Body of pancreas (tissue), 4 donors: Measurements from ENCODE around the gene ING5. TPM values are rescaled to one million over a fixed set of nuclear protein-coding genes. Genes with fewer than 3 reads are reported as not detected.

Source experiments
- ATAC-seq: fragments of 150-250 bp; one replicate; pipeline ENCODE4 v1.9.1; 2016
- DNase-seq, 4 donors: peaks; one replicate each; pipeline ENCODE4 v3.0.0-alpha.2; 2019
- H3K27ac ChIP-seq, 4 donors: fragments of 200-600 bp; sonication (generic); 1 replicate in 3 of 4; 2 replicates in 1 of 4; pipeline versions ENCODE4 v1.5.1 to v1.6.1; 2016 to 2019; ENCODE audit warnings: mild to moderate bottlenecking in 1 of 4, mixed read lengths in 1 of 4, moderate library complexity in 1 of 4
- H3K27me3 ChIP-seq, 2 donors: fragments of 200-600 bp; sonication (generic); one replicate each; pipeline ENCODE4 v1.6.0; 2016; ENCODE audit warnings: mild to moderate bottlenecking in 1 of 2
- H3K36me3 ChIP-seq, 2 donors: fragments of 200-600 bp; sonication (generic); replicated peaks in 1 of 2; 2 replicates each; pipeline ENCODE4 v1.5.1; 2016; ENCODE audit warnings: low read depth in 2 of 2; ENCODE audit not compliant: insufficient read depth in 1 of 2
- H3K4me1 ChIP-seq: fragments of 200-600 bp; sonication (generic); one replicate; pipeline ENCODE4 v1.6.0; 2016
- H3K4me3 ChIP-seq, 2 donors: fragments of 200-600 bp; sonication (generic); 1 replicate in 1 of 2; 2 replicates in 1 of 2; pipeline ENCODE4 v1.5.1; 2016 to 2019
- H3K9me3 ChIP-seq, 3 donors: fragments of 200-600 bp; sonication (generic); 1 replicate in 2 of 3; 2 replicates in 1 of 3; pipeline ENCODE4 v1.5.1; 2016
- POLR2A ChIP-seq, 3 donors: fragments of 450-650 bp; IDR thresholded peaks; one replicate each; pipeline ENCODE4 v1.6.1; 2016; ENCODE audit warnings: antibody characterized with exemption in 3 of 3, mild to moderate bottlenecking in 2 of 3
- WGBS, 2 donors: methylation state at CpG; one replicate each; pipeline ENCODE4 v1.1.5; 2017; 5-methylcytosine and 5-hydroxymethylcytosine counted together
- intact Hi-C: fragments of 100-400 bp; cut with DNase I; formaldehyde crosslinking; loops from one replicate; pipeline ENCODE4 v1.15.1; 2023
- total RNA-seq, 2 donors: library from RNA; depleted of rRNA; stranded (reverse); fragments of >200 nt; gene quantifications; one replicate each; pipeline ENCODE4 v1.1.0, GENCODE V29; 2016
- TF ChIP-seq, protein P1 (sequence below), 7 experiments: fragments of 450-650 bp in 4 of 7; fragments of 200-600 bp in 3 of 7; sonication (generic) in 3 of 7; IDR thresholded peaks; one replicate each; pipeline ENCODE4 v1.5.1; 2016 to 2019; ENCODE audit warnings: antibody characterized with exemption in 7 of 7

The ING5 gene
- total RNA-seq, 2 donors from 2014 or later: 28.5 to 89.0 TPM

DNA sequence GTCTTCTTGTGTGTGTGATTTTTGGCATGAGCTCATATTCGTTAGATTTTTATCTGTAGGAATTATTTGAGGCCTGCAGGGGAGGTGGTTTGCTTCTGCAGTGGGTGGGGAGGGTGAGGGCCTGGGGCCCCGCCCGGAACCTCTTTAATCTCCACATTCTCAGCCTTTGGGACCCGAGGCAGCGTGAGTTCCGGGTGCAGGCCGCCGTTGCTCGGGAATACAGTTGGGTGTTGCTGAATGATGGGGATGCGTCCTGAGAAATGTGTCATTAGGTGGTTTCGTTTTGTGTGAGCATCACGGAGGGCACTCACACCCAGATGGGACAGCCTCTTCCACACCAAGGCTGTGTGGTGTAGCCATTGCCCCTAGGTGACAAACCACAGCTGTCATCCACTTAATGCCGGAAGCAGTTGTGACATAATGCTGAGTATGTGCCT, 61.1 kb downstream of the ING5 start:
- intact Hi-C loops: no loop called here
- 84% methylated on average over 13 of the region's 13 CpGs for whole genome bisulfite sequencing, 2 donors
- no peak for ATAC-seq

DNA sequence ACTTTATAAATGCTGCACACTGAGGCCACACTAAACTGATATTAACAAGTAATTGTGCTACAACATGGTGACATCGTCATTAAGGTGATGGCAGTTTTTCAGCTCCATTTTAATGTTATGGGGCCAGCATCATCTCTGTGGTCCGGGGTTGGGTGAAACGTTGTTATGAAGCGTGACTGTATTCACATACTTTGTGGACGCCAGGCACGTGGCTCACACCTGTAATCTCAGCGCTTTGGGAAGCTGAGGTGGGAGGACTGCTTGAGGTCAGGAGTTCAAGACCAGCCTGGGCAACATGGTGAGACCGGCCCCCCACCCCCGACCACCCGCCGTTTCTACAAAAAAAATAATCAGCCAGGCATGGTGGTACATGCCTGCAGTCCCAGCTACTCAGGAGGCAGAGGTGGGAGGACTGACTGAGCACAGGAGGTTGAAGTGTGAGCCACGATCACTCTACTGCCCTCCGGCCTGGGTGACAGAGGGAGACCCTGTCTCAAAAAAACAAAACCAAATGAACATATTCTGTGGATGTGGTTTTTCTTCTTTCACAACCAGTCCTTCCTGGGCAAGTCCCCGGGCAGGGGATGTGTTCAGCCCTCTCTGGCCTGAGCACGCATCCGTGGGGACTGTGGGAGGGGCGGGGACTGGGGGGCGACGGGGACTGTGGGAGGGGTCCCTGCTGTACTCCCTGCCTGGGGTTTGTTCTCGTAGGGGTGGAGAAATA, 61.9 kb downstream of the ING5 start:
- H3K27ac ChIP-seq: no peak overlapping the region
- DNase-seq: no peak
- intact Hi-C loops: no loop called here

More for the DNA sequence above, 61.1 kb downstream of the ING5 start:
- Histone ChIP-seq H3K9me3 (peaks cover 0 to 3% (median 0%) of the 10 kb centered on the region in 3 donors), H3K36me3 (no peaks in the 10 kb centered on the region), H3K4me3 (no peak overlapping the region), H3K4me1 (no peaks in the 10 kb centered on the region), H3K27ac (no peak overlapping the region), H3K27me3 (no peaks in the 10 kb centered on the region)
- peak in 2 of 4 donors; percentile 8 to 29 for DNase-seq
- no peak for TF ChIP-seq POLR2A (IDR thresholded peaks at IDR 0.05)
- TF ChIP-seq, protein P1, sequence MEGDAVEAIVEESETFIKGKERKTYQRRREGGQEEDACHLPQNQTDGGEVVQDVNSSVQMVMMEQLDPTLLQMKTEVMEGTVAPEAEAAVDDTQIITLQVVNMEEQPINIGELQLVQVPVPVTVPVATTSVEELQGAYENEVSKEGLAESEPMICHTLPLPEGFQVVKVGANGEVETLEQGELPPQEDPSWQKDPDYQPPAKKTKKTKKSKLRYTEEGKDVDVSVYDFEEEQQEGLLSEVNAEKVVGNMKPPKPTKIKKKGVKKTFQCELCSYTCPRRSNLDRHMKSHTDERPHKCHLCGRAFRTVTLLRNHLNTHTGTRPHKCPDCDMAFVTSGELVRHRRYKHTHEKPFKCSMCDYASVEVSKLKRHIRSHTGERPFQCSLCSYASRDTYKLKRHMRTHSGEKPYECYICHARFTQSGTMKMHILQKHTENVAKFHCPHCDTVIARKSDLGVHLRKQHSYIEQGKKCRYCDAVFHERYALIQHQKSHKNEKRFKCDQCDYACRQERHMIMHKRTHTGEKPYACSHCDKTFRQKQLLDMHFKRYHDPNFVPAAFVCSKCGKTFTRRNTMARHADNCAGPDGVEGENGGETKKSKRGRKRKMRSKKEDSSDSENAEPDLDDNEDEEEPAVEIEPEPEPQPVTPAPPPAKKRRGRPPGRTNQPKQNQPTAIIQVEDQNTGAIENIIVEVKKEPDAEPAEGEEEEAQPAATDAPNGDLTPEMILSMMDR (IDR thresholded peaks at IDR 0.05): no peak

DNA sequence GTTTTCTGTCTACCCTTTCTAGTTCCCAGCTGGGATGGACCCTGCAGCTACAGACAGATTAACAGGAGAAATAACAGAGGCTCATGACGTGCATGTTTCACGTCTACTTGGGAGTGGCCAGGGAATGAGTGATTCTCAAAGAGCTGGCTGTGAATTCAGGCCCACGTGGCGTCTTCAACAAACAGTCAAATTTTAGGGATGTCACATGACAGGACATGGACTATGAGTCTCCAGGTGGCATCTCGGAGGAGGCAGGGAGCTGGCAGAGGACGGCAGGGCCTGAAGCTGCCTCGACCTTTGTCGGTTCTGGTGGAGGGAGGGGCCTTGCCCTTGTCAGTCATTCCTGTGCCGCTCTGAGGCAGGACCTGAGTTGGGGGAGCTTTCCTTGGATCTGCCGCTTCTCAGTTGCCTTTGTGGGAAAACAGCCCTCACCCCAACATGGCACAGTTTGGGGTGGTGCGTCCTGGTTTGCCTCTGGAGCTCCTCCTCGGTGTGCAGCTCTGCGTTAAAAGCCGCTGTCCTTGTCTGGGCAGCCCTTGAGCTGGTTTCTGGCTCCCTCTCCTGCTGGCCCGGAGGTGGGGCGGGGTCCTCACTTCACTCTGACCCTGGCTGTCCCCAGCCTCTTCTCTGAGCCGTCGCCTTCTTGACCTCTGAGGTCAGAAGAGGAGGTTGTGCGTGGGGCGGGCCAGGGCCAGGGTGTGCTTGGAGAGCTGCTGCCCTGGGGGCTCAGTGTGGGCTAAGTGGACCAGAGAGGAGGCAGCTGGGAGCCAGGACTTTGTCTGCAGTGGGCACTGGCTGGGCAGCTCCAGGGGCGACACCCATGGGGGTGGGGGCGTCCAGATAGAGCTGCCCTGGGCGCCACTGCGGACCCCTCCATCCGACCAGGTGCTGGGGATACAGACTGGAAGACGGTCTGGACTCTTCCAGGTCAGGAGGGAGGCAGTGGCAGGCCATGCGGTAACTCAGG, 62.7 kb downstream of the ING5 start:
- TF ChIP-seq POLR2A (IDR thresholded peaks at IDR 0.05): no peak
- TF ChIP-seq, protein P1 (IDR thresholded peaks at IDR 0.05): no peak
- intact Hi-C loops: no loop called here
- H3K27ac ChIP-seq: no peak overlapping the region
- no peaks in the 10 kb centered on the region for H3K27me3 ChIP-seq
- 88 to 90% methylated on average over 22 to 23 of the region's 27 CpGs for WGBS, 2 donors
- H3K4me3 ChIP-seq: no peak overlapping the region
- H3K36me3 ChIP-seq: no peaks in the 10 kb centered on the region
- ATAC-seq (no peak), DNase-seq (no peak)
- H3K9me3 ChIP-seq: peaks cover 0 to 3% (median 0%) of the 10 kb centered on the region in 3 donors
- H3K4me1 ChIP-seq: no peaks in the 10 kb centered on the region

More for the DNA sequence above, 61.9 kb downstream of the ING5 start:
- Histone ChIP-seq H3K27me3 (no peaks in the 10 kb centered on the region), H3K4me3 (no peak overlapping the region), H3K9me3 (peaks cover 0 to 3% (median 0%) of the 10 kb centered on the region in 3 donors), H3K4me1 (no peaks in the 10 kb centered on the region), H3K36me3 (no peaks in the 10 kb centered on the region)
- TF ChIP-seq, protein P1 (IDR thresholded peaks at IDR 0.05): no peak
- TF ChIP-seq POLR2A (IDR thresholded peaks at IDR 0.05): no peak
- WGBS, 2 donors: 79 to 90% methylated on average over 13 to 20 of the region's 20 CpGs
- ATAC-seq: no peak

DNA sequence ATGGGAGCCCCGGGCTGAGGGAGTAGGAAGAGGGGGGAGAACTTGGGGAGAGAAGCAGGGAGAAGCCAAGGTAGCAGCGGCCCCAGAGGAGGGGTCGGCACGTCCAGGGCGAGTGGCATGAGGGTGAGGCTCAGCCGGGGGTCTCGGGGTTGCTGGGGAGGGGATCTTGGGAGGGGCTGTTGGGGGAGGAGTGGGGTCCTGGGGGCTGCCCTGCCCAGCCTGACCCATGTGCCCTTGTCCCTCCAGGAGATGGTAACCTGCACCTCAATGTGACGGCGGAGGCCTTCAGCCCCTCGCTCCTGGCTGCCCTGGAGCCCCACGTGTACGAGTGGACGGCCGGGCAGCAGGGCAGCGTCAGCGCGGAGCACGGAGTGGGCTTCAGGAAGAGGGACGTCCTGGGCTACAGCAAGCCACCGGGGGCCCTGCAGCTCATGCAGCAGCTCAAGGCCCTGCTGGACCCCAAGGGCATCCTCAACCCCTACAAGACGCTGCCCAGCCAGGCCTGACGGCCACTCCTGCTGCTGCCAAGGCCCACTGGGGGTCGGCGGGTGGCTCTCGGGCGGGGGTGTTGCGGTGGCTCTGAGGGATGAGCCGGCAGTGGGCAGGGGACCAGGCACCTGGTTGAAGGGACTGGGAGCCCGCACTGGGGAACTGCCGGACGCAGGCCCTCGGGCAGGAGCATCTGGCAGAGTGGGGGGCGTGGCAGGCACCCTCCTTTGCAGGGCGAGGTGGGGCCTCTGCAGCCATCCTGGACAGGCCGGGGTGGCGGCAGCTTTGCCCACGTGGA, 65.8 kb downstream of the ING5 start:
- intact Hi-C loops: no loop called here
- WGBS, 2 donors: 90% methylated on average over 19 to 34 of the region's 37 CpGs
- no peaks in the 10 kb centered on the region for H3K9me3 ChIP-seq
- H3K4me1 ChIP-seq: no peaks in the 10 kb centered on the region
- no peak for TF ChIP-seq POLR2A (IDR thresholded peaks at IDR 0.05)
- no peak overlapping the region for H3K27ac ChIP-seq
- H3K36me3 ChIP-seq: no peaks in the 10 kb centered on the region
- ATAC-seq (no peak), DNase-seq (no peak)
- no peaks in the 10 kb centered on the region for H3K27me3 ChIP-seq
- no peak overlapping the region for H3K4me3 ChIP-seq
